Rectal smooth muscle tissue (tissue), 1 donor: ENCODE measurements around the gene DRAM1.
"Not testable (repeated sequence)": the region's sequence is repeated elsewhere in the genome, so short reads cannot be mapped to it uniquely, and the experiment has no call there.

Source experiments
- H3K27ac ChIP-seq: one replicate; pipeline ENCODE4 v1.7.0; 2013; ENCODE audit warnings: low read depth, low read length, inconsistent platforms
- H3K27me3 ChIP-seq: one replicate; pipeline ENCODE4 v1.7.0; 2013; ENCODE audit warnings: low read length; ENCODE audit not compliant: control insufficient read depth, insufficient read depth
- H3K36me3 ChIP-seq: one replicate; pipeline ENCODE4 v1.7.0; 2013; ENCODE audit warnings: low read length; ENCODE audit not compliant: control insufficient read depth, insufficient read depth
- H3K4me1 ChIP-seq: one replicate; pipeline ENCODE4 v1.7.0; 2013; ENCODE audit warnings: low read length; ENCODE audit not compliant: control insufficient read depth, insufficient read depth
- H3K4me3 ChIP-seq: one replicate; pipeline ENCODE4 v1.7.0; 2013; ENCODE audit warnings: low read length
- H3K9ac ChIP-seq: one replicate; pipeline ENCODE4 v1.7.0; 2013; ENCODE audit warnings: low read length

Gene DRAM1

DNA sequence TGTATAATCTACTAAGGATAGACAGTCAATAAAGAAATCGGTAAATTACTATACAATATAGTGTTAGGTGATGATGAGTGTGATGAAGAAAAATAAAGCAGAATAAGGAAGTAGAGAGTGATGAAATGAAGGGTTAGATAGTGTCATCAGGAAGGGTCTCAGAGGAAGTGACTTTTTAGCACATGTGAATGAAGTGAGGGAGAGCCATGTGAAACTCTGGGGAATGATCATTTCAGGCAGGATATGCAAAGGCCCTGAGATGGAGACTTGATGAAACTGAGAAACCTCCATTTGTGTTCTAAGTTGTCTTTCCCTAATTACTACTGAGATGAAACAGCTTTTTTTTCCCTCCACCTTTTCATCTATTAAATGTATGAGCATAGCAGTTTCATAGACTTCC, 27.2 kb upstream of the DRAM1 start:
- no peaks in the 10 kb centered on the region for H3K36me3 ChIP-seq
- no peak overlapping the region for H3K27ac ChIP-seq
- H3K27me3 ChIP-seq: no peaks in the 10 kb centered on the region
- no peak overlapping the region for H3K4me3 ChIP-seq
- H3K4me1 ChIP-seq: no peaks in the 10 kb centered on the region
- H3K9ac ChIP-seq: no peak overlapping the region

DNA sequence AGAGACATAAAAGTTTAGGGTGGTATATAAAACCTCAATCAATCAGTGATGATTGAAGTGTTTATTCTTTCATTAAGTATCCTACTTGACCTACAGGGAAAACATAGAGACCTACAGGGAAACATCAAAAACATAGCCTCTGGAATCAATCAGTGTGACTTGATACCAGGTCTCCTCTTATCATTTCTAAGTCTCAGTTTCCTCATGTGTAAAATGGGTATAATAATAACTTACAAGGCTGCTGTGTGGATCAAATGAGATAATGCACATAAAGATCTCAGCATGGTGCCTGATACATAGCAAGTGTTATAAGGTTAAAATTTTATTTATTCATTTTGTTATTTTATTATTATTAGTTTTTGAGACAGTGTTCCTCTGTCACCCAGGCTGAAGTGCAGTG, 24.4 kb upstream of the DRAM1 start:
- no peak overlapping the region for H3K9ac ChIP-seq
- no peak overlapping the region for H3K4me3 ChIP-seq
- no peak overlapping the region for H3K27ac ChIP-seq
- H3K4me1 ChIP-seq: no peaks in the 10 kb centered on the region
- no peaks in the 10 kb centered on the region for H3K36me3 ChIP-seq
- no peaks in the 10 kb centered on the region for H3K27me3 ChIP-seq

DNA sequence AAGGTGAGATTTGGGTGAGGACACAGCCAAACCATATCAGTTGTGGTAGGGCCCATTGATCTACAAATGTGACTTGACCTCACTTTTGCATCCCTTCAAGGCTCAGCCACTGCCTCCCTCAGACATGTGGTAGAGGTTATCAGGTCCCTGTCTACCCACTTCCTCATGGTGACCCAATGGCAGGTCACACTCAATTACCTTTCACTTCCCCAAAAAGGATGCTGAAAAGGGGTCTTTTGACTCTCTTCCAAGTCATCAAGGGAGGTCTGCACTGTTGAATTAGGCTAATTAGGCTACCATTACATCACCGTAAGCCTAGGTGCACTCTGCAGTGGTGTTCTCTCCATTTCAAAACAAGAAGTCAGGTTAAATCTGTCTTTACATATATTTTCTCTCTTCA, 22.6 kb upstream of the DRAM1 start:
- Histone ChIP-seq H3K27me3 (no peaks in the 10 kb centered on the region), H3K4me1 (no peaks in the 10 kb centered on the region), H3K9ac (no peak overlapping the region), H3K4me3 (no peak overlapping the region), H3K27ac (no peak overlapping the region), H3K36me3 (no peaks in the 10 kb centered on the region)

DNA sequence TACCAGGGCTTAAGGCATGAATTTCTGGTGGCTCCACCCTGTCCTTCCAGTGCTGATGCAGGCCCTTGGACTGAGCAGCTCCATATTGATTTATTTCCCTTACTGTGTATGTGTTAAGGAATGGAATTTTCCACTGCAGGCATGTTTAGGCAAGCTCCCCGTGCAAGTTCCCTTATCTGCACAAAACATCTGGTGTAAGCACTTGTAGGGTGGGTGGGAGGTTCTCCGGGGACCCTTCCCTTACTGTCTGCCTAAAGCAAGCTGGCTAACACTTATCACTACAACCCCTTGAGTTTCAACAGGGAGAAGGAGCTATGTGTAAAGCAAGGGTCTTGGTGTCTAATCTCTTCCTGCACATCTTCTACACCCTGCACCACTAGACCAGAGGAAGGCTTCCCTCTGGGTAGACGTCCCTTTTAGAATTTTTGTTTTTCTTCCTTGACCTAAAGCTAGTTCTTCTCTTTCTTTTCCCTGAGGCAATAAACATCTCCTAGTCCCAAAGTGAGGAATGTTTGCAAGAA, 22.0 kb upstream of the DRAM1 start:
- Histone ChIP-seq H3K27ac (no peak overlapping the region), H3K4me3 (no peak overlapping the region), H3K36me3 (no peaks in the 10 kb centered on the region), H3K4me1 (no peaks in the 10 kb centered on the region), H3K27me3 (no peaks in the 10 kb centered on the region), H3K9ac (no peak overlapping the region)

DNA sequence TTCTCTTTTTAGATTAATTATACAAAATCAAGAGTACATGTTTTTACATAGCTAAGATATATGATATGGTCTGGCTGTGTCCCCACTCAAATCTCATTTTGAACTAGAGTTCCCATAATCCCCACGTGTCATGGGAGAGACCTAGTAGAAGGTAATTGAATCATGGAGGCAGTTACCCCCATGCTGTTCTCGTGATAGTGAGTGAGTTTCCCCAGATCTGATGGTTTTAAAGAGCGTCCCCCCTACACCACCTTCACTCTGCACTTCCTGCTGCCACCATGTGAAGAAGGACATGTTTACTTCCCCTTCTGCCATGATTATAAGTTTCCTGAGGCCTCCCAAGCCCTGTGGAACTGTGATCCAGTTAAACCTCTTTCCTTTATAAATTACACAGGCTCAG, 21.4 kb upstream of the DRAM1 start:
- no peaks in the 10 kb centered on the region for H3K4me1 ChIP-seq
- no peaks in the 10 kb centered on the region for H3K36me3 ChIP-seq
- no peak overlapping the region for H3K4me3 ChIP-seq
- H3K9ac ChIP-seq: no peak overlapping the region
- H3K27ac ChIP-seq: no peak overlapping the region
- no peaks in the 10 kb centered on the region for H3K27me3 ChIP-seq

DNA sequence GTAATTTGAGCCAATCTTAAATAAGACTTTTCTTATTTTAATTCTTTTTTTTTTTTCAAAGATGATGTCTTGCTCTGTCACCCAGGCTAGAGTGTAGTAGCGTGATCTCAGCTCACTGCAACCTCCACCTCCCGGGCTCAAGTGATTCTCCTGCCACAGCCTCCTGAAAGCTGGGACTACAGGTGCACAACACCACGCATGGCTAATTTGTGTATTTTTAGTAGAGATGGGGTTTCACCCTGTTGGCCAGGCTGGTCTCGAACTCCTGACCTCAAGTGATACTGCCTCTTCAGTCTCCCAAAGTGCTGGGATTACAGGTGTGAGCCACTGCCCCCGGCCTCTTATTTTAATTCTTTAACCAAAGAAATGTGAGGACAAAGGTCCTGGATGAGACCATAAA, 20.8 kb upstream of the DRAM1 start:
- not testable (repeated sequence) for H3K36me3 ChIP-seq, H3K4me1 ChIP-seq, H3K9ac ChIP-seq, H3K27me3 ChIP-seq, H3K27ac ChIP-seq, H3K4me3 ChIP-seq

DNA sequence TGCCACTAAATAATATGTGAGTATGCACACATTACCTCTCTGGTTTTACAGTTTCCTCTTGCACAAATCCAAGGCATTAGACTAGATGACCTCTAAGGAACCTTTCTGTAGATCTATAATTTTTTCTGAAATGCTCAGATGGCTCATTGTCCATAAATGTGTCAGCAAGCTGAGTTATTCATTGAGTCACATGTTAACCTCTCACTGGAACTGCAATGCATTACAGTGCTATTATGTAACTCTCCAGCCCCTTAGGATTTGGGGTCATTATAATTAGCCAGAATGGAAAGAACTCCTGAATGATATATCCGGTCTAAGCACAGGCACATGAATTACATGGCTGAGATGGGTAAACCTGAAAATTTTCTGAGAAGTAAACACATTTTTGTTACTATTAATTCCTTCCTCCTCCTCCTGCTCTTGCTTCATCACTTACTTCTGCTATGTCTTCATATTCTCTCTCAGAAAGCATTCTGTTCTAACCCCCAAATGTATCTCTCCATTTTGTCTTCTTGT, 20.3 kb upstream of the DRAM1 start:
- Histone ChIP-seq H3K9ac (no peak overlapping the region), H3K27me3 (no peaks in the 10 kb centered on the region), H3K36me3 (no peaks in the 10 kb centered on the region), H3K4me1 (no peaks in the 10 kb centered on the region), H3K27ac (no peak overlapping the region), H3K4me3 (no peak overlapping the region)

DNA sequence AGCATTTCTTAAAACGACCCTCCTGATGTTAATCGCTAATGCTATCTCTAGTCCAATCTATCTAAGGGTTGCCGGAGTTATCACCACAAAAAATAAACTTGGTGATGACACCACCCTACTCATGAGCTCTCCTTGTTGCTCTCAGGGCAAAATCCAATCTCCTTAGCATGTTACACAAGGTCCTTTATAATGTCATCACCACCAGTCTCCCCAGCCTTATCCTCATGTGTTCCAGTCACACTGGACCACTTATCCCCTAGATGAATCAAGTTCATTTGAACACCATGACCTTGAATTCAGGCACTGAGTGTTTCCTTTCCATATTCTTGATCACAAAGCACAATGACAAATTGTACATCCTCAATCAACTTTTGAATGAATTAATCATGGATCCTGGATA, 19.0 kb upstream of the DRAM1 start:
- Histone ChIP-seq H3K4me3 (no peak overlapping the region), H3K4me1 (no peaks in the 10 kb centered on the region), H3K27ac (no peak overlapping the region), H3K27me3 (no peaks in the 10 kb centered on the region), H3K36me3 (no peaks in the 10 kb centered on the region), H3K9ac (no peak overlapping the region)

DNA sequence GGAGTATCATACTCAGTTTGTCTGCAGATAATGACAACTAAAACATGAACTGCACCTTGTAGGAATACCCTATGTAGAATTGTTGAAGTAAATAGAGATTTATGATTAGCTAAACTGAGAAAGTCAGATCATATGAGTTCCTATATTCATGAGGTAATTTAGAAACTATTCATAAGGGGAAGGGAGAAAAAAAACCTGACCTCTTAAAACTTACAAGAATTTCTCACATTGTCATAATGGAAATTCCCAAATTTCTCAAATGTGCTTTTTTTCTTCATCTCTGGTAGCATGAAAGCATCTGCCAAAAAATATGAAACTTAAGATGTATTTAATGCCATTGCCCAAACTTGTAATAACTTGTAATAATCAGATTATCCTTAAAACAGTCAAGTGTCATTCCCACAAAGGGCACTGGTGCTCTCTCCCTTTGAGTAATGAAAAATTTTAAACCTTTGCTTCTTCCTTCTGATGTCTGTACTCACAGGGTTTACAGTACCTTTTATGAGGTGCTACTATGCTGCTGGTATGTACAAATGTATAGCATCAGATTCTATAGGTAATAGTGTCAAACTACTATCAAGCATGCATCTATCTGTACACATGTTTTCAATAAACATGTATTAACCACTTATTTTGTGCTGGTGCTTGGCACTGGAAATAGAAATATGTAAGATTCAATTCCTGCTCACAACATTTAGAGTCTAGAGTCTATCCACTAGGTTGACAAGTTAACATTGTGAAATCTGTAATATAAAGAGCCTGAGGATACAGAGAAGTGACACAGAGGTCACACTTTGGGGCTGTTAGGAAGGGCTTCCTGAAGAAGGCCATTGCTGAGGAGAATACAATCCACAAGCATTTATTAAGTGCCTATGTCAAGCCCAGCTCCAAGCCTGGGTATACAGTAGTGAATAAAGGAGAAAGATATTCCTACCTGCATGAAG, 17.4 kb upstream of the DRAM1 start:
- H3K9ac ChIP-seq: no peak overlapping the region
- no peaks in the 10 kb centered on the region for H3K27me3 ChIP-seq
- no peak overlapping the region for H3K27ac ChIP-seq
- H3K4me1 ChIP-seq: no peaks in the 10 kb centered on the region
- H3K36me3 ChIP-seq: no peaks in the 10 kb centered on the region
- H3K4me3 ChIP-seq: no peak overlapping the region

DNA sequence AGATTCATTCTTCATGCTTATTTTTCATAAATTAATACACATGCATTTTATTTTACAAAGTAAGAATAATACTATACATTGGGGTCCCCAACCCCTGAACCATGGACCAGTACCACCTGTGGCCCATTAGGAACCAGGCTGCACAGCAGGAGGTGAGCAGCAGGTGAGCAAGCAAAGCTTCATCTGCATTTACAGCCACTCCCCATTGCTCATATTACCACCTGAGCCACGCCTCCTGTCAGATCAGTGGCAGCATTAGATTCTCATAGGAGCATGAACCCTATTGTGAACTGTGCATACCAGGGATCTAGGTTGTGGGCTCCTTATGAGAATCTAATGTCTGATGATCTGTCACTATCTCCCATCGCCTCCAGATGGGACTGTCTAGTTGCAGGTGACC, 15.7 kb upstream of the DRAM1 start:
- not testable (repeated sequence) for H3K9ac ChIP-seq, H3K36me3 ChIP-seq, H3K4me3 ChIP-seq, H3K4me1 ChIP-seq, H3K27me3 ChIP-seq, H3K27ac ChIP-seq

DNA sequence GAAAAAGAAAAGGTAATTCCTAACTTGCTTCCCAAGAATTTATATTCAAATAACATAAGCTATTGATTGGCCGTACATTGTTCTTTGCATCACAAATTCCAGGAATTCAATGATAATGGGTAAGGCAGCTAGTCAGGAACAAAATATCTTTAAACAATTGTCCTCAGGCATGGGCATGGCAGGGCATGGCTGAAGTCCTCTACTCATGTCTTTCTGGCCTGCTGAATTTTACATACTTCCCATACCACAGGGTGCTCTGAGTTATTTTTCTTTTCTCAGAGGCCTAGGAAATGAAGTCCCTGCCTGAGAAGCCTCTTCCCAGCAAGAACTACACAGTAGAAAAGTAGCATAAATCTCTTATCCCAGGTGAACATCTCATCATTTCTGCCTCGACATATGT, 15.1 kb upstream of the DRAM1 start:
- Histone ChIP-seq H3K9ac (no peak overlapping the region), H3K36me3 (no peaks in the 10 kb centered on the region), H3K4me1 (no peaks in the 10 kb centered on the region), H3K4me3 (no peak overlapping the region), H3K27ac (no peak overlapping the region), H3K27me3 (no peaks in the 10 kb centered on the region)

DNA sequence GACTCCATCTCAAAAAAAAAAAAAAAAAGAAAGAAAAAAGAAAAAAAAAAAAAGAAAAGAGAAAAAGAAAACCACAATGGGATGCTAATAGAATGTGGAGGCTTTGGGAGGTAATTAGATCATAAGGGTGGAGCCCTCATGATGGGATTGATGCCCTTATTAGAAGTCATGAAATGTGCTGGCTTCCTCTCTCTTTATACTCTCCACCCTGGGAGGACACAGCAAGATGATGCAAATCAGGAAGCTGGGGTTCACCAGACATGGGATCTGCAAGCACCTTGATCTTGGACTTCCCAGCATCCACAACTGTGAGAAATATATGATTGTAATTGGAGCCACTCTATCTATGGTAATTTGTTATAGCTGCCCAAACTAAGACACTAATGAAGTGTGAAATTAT, 13.4 kb upstream of the DRAM1 start:
- no peaks in the 10 kb centered on the region for H3K36me3 ChIP-seq

More for the DNA sequence above, 13.4 kb upstream of the DRAM1 start:
- H3K4me1 ChIP-seq: no peaks in the 10 kb centered on the region
- H3K27me3 ChIP-seq: no peaks in the 10 kb centered on the region
- H3K4me3 ChIP-seq: no peak overlapping the region
- no peak overlapping the region for H3K9ac ChIP-seq
- H3K27ac ChIP-seq: no peak overlapping the region
